ENCODE data around the gene CFAP45.
A peak's percentile ranks its signal among the peaks of the same experiment; 100 is the strongest.

CFAP45 gene

GRCh38 chr1:159929155-159930051 lies 29.4 kb upstream of the CFAP45 start:
- in situ Hi-C loops (cut with MboI; ENCODE audit: low sequenced_read_pairs, unreplicated experiment) = loop anchor here (10.0 kb wide), 1 partner anchor 75 kb away; no protein-coding TSS in a partner anchor
- no peak for TF ChIP-seq CTCF (IDR thresholded peaks at IDR 0.05; ENCODE audit: borderline replicate concordance, control extremely low read depth, extremely low read depth, insufficient read depth, missing control alignments)
- DNase-seq (ENCODE audit: low spot score) = no peak

GRCh38 chr1:159928491-159929050 lies 28.6 kb upstream of the CFAP45 start:
- no peak for TF ChIP-seq CTCF (IDR thresholded peaks at IDR 0.05; ENCODE audit: borderline replicate concordance, control extremely low read depth, extremely low read depth, insufficient read depth, missing control alignments)
- DNase-seq (ENCODE audit: low spot score) = no peak
- in situ Hi-C loops (cut with MboI; ENCODE audit: low sequenced_read_pairs, unreplicated experiment) = no loop called here

GRCh38 chr1:159927849-159928431 lies 28.0 kb upstream of the CFAP45 start:
- in situ Hi-C loops (cut with MboI; ENCODE audit: low sequenced_read_pairs, unreplicated experiment) = no loop called here
- DNase-seq (ENCODE audit: low spot score) = peak; percentile 58
- peak; percentile 17 for TF ChIP-seq CTCF (IDR thresholded peaks at IDR 0.05; ENCODE audit: borderline replicate concordance, control extremely low read depth, extremely low read depth, insufficient read depth, missing control alignments)

GRCh38 chr1:159927211-159927848 lies 27.4 kb upstream of the CFAP45 start:
- in situ Hi-C loops (cut with MboI; ENCODE audit: low sequenced_read_pairs, unreplicated experiment) = no loop called here
- no peak for DNase-seq (ENCODE audit: low spot score)
- TF ChIP-seq CTCF (IDR thresholded peaks at IDR 0.05; ENCODE audit: borderline replicate concordance, control extremely low read depth, extremely low read depth, insufficient read depth, missing control alignments) = no peak

GRCh38 chr1:159925719-159926078 lies 25.7 kb upstream of the CFAP45 start:
- no peak for TF ChIP-seq CTCF (IDR thresholded peaks at IDR 0.05; ENCODE audit: borderline replicate concordance, control extremely low read depth, extremely low read depth, insufficient read depth, missing control alignments)
- in situ Hi-C loops (cut with MboI; ENCODE audit: low sequenced_read_pairs, unreplicated experiment) = no loop called here
- DNase-seq (ENCODE audit: low spot score) = peak; percentile 60

Data from GM13976 (cell line).